Measurements from ENCODE around the gene DDX3Y.

DDX3Y gene

DNA sequence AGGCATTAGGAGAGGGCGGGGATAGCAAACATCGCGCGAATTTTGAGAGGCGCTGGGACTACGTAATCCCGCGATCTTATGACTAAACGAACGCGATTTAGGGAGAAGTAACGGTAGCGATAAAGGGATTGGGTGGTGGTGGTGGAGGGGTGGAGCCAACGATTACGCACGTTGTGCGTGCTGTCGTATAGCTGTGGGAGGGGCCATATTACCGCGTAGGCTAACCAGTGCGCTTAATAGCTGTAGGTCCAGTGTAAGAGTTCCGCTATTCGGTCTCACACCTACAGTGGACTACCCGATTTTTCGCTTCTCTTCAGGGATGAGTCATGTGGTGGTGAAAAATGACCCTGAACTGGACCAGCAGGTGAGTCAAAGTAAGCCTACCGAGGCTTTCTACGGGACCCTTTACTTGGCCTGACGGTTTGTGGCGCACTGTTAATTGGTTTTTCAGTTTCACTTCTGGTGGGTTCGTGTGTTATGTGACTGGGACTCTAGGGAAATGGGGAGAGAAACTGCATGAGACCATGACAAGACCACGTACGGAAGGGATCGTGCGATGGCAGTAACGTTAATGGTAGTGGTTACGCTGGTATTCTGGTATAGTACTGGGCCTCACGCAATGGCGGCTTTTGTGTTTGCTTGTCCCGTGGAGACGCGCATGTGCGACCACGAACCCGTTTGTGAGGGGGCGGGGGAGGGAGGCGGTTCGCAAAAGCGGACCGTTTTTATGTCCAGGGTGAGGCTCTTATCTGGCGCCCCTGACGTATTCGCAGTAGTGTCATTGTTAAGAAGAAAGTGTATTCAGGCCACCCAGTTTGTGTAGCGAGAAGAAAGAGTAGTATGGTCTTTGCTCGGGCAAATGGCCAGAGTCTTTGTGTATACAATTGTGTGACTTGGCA, at the start of gene DDX3Y:
DDX3Y (plus strand) TSS at position 251 of the 899 bp plus-strand sequence; CDS start at position 320, 69 bp downstream.
- peak; percentile 89 for DNase-seq (ENCODE audit: low spot score)

DNA sequence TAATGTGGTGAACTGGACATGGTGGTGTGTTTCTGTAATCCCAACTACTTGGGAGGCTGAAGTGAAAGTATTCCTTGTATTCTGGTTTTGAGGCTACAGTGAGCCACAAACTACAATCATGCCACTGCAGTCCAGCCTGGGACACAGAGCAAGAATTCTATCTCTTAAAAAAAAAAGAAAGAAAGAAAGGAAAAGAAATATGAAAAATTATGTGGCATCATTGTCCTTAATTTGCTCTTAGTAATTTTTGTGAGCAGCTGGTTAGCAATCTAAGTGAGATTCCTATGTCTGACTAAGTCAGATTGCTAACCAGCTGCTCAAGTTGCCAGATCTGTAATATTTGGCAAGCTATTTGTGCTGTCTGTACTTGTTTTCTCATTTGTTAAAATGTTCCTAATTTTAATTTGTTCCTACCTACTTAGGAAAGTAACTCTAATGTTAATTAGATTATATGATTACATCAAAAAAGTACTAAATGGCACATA, 48.8 kb upstream of the DDX3Y start:
- DNase-seq (ENCODE audit: low spot score), result no peak

DNA sequence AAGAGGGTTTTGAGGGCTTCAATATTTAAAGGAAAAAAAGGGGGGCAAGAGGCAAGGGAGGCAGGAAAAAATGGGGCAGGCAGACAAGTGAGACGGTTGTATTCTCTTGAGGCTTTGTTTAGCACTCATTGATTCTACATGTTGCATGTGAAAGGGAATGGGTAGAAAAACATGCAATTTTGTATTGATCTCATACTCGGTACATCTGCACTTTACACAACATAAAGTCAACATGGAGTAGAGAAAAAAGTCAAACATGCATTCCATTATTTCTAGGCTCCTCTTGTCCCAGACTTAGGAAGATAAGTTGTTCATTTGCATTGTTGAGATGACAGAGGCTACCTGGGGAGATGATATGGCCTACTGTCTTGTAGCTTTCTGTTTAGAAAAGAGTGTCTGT, 36.7 kb upstream of the DDX3Y start:
- no peak for DNase-seq (ENCODE audit: low spot score)

DNA sequence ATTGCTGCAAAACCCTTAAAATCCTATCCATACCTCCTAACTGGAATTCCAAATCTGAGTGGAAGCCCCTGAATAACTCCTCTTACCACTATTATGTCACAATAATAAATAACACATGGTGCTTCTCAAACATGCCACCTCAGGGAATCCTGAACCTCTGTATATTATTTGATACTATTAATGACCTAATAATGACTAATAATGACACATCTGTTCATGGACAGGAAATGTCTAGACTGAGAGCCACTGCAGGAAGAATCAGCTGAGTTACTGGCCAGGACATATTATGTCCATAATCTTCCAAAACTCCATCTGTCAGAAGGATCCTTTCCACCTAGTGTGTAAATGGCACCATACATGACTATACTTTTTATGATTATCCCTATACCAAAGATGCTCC, 7.7 kb upstream of the DDX3Y start:
- no peak for DNase-seq (ENCODE audit: low spot score)

DNA sequence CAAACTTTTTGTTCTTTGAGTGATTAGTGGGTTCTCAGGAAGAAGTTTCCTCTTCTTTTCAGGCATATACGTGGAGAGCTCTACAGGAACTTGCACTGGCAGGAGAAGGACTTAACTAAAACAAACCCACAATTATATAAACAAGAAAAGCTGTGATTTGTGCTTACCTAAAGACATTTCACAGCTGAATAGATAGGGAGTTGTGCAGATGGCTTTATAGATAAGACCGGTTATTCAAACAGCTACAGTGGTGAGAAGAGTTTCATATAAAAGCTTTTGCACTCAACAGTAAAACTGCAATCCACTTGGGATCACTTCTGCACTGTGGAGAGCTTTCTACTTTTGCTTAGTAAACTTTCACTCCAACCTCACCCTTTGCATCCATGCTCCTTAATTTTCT, 6.1 kb upstream of the DDX3Y start:
- no peak for DNase-seq (ENCODE audit: low spot score)

DNA sequence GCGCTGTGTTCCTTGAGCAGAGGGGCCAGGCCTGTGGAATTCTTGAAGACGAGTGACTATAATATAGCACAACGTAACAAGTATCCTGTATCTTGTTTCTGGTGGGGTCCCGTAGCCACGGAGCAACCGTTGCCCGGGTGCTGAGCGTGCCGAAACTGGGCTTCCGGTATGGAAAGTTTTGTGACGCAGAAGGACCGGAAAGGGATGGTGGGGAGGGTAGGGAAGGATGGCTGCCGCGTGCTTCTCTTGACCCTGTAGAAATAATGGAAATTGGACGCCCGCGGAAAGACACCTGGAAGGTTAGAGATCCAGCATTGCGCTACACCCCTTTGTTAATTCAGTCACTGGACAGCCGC, 827 bp downstream of the DDX3Y start:
- DNase-seq (ENCODE audit: low spot score), result peak; percentile 63

DNA sequence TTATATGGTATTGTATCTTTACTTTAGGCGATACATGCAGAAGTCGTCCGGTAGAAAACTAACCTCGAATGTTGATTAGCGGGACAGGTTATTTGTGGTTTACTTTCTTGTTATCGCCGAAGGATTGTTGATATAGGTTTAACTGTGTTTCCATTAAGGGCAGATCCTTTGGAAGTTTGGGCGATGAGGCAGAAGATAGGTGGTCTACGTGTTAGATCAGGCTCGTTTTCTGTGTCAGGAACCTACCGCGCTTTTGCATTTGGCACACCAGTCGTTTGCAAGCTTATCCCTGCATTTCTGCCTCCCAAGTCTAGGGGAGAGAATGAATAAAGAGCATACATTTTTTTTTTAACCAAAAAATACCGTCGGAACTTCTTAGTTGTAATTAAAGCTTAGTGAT, 1.2 kb downstream of the DDX3Y start:
- no peak for DNase-seq (ENCODE audit: low spot score)

DNA sequence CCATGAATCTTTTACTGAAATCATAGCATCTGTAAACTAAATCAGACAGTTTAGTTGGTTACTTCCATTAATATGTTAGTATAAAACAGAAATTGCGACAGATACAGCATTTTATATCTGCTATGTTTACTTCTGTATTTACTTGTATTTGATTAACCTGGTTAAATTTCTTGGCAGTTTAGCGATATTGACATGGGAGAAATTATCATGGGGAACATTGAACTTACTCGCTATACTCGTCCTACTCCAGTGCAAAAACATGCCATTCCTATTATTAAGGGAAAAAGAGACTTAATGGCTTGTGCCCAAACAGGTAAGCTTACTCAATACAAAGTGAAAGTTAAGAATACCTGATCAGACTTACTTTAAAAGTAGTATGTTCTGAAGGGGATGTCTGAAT, 8.9 kb downstream of the DDX3Y start:
- no peak for DNase-seq (ENCODE audit: low spot score)

DNA sequence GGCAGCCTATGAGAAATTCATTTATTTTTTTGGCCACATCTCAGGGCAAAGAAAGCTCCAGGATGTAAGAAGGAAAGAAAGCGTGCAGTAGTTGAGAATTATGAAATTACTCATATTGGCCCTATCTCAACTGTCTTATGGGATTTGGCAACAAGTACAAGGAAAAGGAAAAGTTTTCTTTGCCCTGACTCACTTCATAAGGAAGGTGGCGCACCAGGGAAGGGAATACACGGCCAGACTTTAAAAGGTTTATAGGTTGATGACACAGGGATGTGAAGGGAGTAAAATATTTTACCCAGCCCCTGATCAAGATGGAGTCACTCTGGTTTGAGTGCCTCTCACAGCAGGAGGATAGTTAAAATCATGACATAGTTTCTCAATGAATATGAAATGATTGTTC, 23.4 kb downstream of the DDX3Y start:
- DNase-seq (ENCODE audit: low spot score), result no peak

DNA sequence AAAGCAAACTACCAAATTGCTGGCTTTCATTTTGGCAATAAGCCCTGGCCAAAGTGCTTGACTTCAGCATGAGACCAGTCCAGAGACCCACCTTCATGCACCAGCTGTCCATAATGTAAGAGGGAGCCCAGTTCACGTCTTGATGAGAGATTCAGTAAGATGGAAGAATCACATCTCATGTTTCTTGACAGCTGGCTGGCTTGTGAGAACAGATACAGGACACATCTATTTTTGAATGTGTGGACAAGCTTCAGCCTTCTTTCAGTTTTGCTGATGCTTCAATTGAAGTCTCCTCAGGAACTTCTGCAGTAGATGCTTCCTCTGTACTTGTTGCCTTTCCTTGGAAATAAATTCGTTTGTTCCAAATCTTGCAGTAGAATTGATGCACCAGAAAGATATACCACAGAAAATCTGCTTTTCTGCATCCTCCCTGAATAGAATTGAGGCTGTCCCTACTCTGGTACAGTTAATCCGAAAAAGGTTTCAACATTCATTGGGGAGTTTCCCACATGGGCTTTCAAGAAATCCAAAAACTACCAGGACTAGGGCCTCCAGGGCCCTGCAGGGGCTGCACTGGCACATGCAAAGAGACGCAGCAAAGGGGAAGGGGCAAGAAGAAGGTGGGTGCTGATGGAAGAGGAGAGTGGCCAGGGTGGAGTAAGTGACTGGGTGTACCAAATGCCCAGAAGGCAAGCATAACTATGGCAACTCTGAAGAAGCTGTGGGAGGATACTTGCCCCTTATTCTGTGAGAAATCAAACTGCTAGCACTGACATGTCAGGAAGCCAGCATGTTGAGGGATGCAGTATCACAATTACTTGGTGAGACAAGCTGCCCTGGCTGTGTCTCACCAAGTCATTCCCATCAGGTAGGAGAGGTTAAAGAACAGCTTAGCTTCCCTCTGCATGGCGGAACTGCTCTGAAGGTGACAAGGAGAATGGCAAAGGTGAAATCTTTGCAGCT, 37.3 kb downstream of the DDX3Y start:
- no peak for DNase-seq (ENCODE audit: low spot score)
